Measurements from ENCODE around the gene CDCP2. TPM values are rescaled to one million over a fixed set of nuclear protein-coding genes. Genes with fewer than 3 reads are reported as not detected.

CDCP2 gene
- total and polyA plus RNA-seq, 2 experiments from 2014 or later = not detected

DNA sequence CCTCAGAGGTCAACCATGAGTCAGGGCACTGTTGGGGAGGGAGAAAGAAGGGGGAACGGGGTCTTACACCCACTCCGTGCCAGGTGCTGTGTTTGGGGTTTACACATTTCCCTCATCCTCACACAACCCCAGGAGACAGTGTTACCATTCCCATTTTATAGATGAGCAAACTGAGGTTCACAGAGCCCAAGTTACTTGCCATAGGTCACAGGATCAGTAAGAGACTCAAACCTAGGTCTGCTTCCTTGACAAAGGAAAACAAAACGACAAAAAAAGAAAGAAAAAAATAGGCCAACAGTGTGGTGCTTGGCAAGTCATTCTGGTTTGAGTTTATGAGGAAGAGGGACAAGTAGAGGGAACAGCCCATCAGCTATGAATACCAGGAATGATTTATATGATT, 16.3 kb upstream of the CDCP2 start:
- no peaks in the 10 kb centered on the region for H3K36me3 Mint-ChIP-seq (ENCODE audit: low read depth)
- TF ChIP-seq CREB1 (CRISPR knock-in tag; IDR thresholded peaks at IDR 0.05; ENCODE audit: low read depth) (no peak), NANOG (IDR thresholded peaks at IDR 0.05; ENCODE audit: borderline replicate concordance) (no peak)
- TF ChIP-seq, protein P1, sequence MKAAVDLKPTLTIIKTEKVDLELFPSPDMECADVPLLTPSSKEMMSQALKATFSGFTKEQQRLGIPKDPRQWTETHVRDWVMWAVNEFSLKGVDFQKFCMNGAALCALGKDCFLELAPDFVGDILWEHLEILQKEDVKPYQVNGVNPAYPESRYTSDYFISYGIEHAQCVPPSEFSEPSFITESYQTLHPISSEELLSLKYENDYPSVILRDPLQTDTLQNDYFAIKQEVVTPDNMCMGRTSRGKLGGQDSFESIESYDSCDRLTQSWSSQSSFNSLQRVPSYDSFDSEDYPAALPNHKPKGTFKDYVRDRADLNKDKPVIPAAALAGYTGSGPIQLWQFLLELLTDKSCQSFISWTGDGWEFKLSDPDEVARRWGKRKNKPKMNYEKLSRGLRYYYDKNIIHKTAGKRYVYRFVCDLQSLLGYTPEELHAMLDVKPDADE (IDR thresholded peaks at IDR 0.05) = no peak
- TF ChIP-seq, protein P2, sequence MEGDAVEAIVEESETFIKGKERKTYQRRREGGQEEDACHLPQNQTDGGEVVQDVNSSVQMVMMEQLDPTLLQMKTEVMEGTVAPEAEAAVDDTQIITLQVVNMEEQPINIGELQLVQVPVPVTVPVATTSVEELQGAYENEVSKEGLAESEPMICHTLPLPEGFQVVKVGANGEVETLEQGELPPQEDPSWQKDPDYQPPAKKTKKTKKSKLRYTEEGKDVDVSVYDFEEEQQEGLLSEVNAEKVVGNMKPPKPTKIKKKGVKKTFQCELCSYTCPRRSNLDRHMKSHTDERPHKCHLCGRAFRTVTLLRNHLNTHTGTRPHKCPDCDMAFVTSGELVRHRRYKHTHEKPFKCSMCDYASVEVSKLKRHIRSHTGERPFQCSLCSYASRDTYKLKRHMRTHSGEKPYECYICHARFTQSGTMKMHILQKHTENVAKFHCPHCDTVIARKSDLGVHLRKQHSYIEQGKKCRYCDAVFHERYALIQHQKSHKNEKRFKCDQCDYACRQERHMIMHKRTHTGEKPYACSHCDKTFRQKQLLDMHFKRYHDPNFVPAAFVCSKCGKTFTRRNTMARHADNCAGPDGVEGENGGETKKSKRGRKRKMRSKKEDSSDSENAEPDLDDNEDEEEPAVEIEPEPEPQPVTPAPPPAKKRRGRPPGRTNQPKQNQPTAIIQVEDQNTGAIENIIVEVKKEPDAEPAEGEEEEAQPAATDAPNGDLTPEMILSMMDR (conservative IDR thresholded peaks at IDR 0.05; ENCODE audit: low read depth in 2 of 2) = no peak

DNA sequence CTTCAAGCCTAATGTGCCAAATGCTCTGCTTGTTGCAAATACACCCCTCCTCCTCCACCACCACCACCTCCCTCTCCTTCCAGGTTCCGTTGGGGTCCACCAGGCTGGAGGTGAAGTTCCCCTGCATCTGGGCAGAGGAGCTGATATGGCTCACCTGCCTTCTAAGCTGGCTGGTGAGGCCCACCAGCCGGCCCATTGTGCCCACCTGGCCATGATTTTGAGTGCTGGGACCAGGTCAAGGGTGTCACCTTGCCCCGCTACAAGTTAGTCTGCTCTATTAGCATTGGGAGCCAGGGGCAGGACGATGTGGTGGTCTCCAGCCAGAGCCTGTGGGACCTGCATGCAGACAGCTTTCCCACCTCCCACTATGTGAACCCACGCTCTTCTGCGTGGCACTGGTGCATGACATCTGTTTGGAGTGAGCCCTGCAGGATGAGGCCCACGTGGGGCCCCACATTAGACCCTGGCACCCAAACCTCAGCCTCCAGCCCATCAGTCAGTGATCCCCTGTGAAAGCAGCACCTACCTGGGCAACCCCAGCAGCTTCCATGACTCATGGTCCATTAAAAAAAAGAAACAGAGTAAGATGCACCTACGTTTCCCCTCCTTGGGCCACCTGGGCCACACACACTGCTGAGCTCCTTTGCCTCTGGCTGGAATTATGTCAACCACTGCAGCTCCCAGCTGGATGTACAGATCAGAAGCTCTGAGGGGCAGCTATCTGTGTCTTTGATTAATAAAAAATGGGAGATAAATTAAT, 15.6 kb upstream of the CDCP2 start:
- H3K4me1 ChIP-seq (ENCODE audit: insufficient read depth) = no peaks in the 10 kb centered on the region
- H3K9me2 ChIP-seq (ENCODE audit: insufficient read depth) = no peaks in the 10 kb centered on the region
- no peak overlapping the region; the same call in 1 of the 2 replicates for H3K27ac Mint-ChIP-seq
- H3K27ac ChIP-seq (ENCODE audit: low read depth) = no peak overlapping the region
- no peaks in the 10 kb centered on the region for H3K79me2 ChIP-seq (replicated peaks; ENCODE audit: insufficient read depth)
- H3K36me3 Mint-ChIP-seq (ENCODE audit: low read depth) = no peaks in the 10 kb centered on the region
- H2AFZ ChIP-seq = no peak overlapping the region
- no peak overlapping the region for H3K4me3 Mint-ChIP-seq
- H3K4me2 ChIP-seq = no peak overlapping the region
- H3K4me3 ChIP-seq = no peak overlapping the region
- no peaks in the 10 kb centered on the region for H3K9me3 Mint-ChIP-seq
- ATAC-seq (no peak), DNase-seq (ENCODE audit: low spot score) (no peak)
- H4K20me1 ChIP-seq (replicated peaks; ENCODE audit: insufficient read depth) = no peaks in the 10 kb centered on the region
- H3K36me3 ChIP-seq (ENCODE audit: insufficient read depth) = no peaks in the 10 kb centered on the region
- peaks cover 4% of the 10 kb centered on the region for H3K27me3 Mint-ChIP-seq (ENCODE audit: insufficient read depth, low read depth, poor library complexity)
- H3F3A ChIP-seq (replicated peaks; ENCODE audit: low read depth) = no peaks in the 10 kb centered on the region
- H3K4me1 Mint-ChIP-seq = peaks cover 10% of the 10 kb centered on the region; the same call in 2 of the 3 replicates
- H3K27me3 ChIP-seq (ENCODE audit: insufficient read depth) = no peaks in the 10 kb centered on the region
- TF ChIP-seq, protein P2 (conservative IDR thresholded peaks at IDR 0.05; ENCODE audit: low read depth in 2 of 2) = no peak
- TF ChIP-seq, protein P3, sequence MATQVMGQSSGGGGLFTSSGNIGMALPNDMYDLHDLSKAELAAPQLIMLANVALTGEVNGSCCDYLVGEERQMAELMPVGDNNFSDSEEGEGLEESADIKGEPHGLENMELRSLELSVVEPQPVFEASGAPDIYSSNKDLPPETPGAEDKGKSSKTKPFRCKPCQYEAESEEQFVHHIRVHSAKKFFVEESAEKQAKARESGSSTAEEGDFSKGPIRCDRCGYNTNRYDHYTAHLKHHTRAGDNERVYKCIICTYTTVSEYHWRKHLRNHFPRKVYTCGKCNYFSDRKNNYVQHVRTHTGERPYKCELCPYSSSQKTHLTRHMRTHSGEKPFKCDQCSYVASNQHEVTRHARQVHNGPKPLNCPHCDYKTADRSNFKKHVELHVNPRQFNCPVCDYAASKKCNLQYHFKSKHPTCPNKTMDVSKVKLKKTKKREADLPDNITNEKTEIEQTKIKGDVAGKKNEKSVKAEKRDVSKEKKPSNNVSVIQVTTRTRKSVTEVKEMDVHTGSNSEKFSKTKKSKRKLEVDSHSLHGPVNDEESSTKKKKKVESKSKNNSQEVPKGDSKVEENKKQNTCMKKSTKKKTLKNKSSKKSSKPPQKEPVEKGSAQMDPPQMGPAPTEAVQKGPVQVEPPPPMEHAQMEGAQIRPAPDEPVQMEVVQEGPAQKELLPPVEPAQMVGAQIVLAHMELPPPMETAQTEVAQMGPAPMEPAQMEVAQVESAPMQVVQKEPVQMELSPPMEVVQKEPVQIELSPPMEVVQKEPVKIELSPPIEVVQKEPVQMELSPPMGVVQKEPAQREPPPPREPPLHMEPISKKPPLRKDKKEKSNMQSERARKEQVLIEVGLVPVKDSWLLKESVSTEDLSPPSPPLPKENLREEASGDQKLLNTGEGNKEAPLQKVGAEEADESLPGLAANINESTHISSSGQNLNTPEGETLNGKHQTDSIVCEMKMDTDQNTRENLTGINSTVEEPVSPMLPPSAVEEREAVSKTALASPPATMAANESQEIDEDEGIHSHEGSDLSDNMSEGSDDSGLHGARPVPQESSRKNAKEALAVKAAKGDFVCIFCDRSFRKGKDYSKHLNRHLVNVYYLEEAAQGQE (IDR thresholded peaks at IDR 0.05; ENCODE audit: unreplicated experiment) = no peak
- TF ChIP-seq ZNF331 (CRISPR knock-in tag; IDR thresholded peaks at IDR 0.05; ENCODE audit: low read depth) = no peak
- TF ChIP-seq POLR2AphosphoS5 (IDR thresholded peaks at IDR 0.05; ENCODE audit: low read depth) = no peak
- no peak for TF ChIP-seq JUNB (IDR thresholded peaks at IDR 0.05; ENCODE audit: unreplicated experiment)
- TF ChIP-seq EZH2phosphoT487 (IDR thresholded peaks at IDR 0.05; ENCODE audit: unreplicated experiment) = no peak
- TF ChIP-seq CREB1 (CRISPR knock-in tag; IDR thresholded peaks at IDR 0.05; ENCODE audit: low read depth) = no peak
- no peak for TF ChIP-seq ZNF114 (CRISPR knock-in tag; IDR thresholded peaks at IDR 0.05)
- no peak for TF ChIP-seq STAT1 (IDR thresholded peaks at IDR 0.05; ENCODE audit: unreplicated experiment)
- TF ChIP-seq, protein P1 (IDR thresholded peaks at IDR 0.05) = no peak
- TF ChIP-seq EZH2 (IDR thresholded peaks at IDR 0.05; ENCODE audit: low read depth, unreplicated experiment) = no peak

More for the DNA sequence above, 16.3 kb upstream of the CDCP2 start:
- Histone ChIP-seq H3F3A (replicated peaks; ENCODE audit: low read depth) (no peaks in the 10 kb centered on the region), H3K4me1 (ENCODE audit: insufficient read depth) (no peaks in the 10 kb centered on the region), H3K36me3 (ENCODE audit: insufficient read depth) (no peaks in the 10 kb centered on the region), H3K79me2 (replicated peaks; ENCODE audit: insufficient read depth) (no peaks in the 10 kb centered on the region), H3K9me2 (ENCODE audit: insufficient read depth) (no peaks in the 10 kb centered on the region), H3K4me2 (no peak overlapping the region), H3K4me3 (no peak overlapping the region), H2AFZ (no peak overlapping the region), H3K27ac (ENCODE audit: low read depth) (no peak overlapping the region), H3K27me3 (ENCODE audit: insufficient read depth) (no peaks in the 10 kb centered on the region), H4K20me1 (replicated peaks; ENCODE audit: insufficient read depth) (no peaks in the 10 kb centered on the region)
- Mint-ChIP-seq H3K27ac (no peak overlapping the region), H3K27me3 (ENCODE audit: insufficient read depth, low read depth, poor library complexity) (peaks cover 4% of the 10 kb centered on the region), H3K9me3 (no peaks in the 10 kb centered on the region), H3K4me1 (peaks cover 10% of the 10 kb centered on the region; the same call in 2 of the 3 replicates), H3K4me3 (no peak overlapping the region)
- ATAC-seq (no peak), DNase-seq (ENCODE audit: low spot score) (no peak)

All from GM23338 (cell line).